ENCODE data around the gene SLC25A25. TPM values are rescaled to one million over a fixed set of nuclear protein-coding genes. Genes with fewer than 3 reads are reported as not detected.
A peak's percentile ranks its signal among the peaks of the same experiment; 100 is the strongest.

SLC25A25 gene
- total and polyA plus RNA-seq, 9 of the 15 experiments (the other 6 are each of a cell fraction or from before 2014, with no cell fraction given), result 0.07 to 35.9 (median 23.2) TPM

GRCh38 chr9:128068386-128069205 lies 564 bp downstream of the SLC25A25 start (continued):
- TF ChIP-seq THRA (IDR thresholded peaks at IDR 0.05) (no peak), HMG20B (CRISPR knock-in tag; IDR thresholded peaks at IDR 0.05) (no peak), MLLT1 (IDR thresholded peaks at IDR 0.05) (no peak; a peak in 1 of 4 replicates), MXI1 (IDR thresholded peaks at IDR 0.05; ENCODE audit: low read depth, low read length) (no peak), HIVEP1 (CRISPR knock-in tag; IDR thresholded peaks at IDR 0.05) (no peak), ARHGAP35 (IDR thresholded peaks at IDR 0.05; ENCODE audit: partially characterized antibody) (no peak), GATAD2A (IDR thresholded peaks at IDR 0.05) (0 out of 2 replicates have a peak, but pooled peaks have one; percentile 29), MLX (CRISPR knock-in tag; conservative IDR thresholded peaks at IDR 0.05) (no peak), RFX5 (IDR thresholded peaks at IDR 0.05; ENCODE audit: low read depth, low read length) (no peak), CBFB (CRISPR knock-in tag; IDR thresholded peaks at IDR 0.05) (no peak), ZKSCAN1 (IDR thresholded peaks at IDR 0.05; ENCODE audit: low read depth, low read length) (no peak), POLR2A (conservative IDR thresholded peaks at IDR 0.05) (no peak), GABPB1 (CRISPR knock-in tag; IDR thresholded peaks at IDR 0.05) (no peak; the same call in 1 of the 2 replicates), RUNX1 (IDR thresholded peaks at IDR 0.05; ENCODE audit: low read depth) (no peak), E2F5 (CRISPR knock-in tag; IDR thresholded peaks at IDR 0.05) (no peak), TCF7L2 (IDR thresholded peaks at IDR 0.05; ENCODE audit: low read depth, low read length) (no peak)
- TF ChIP-seq, protein P1, sequence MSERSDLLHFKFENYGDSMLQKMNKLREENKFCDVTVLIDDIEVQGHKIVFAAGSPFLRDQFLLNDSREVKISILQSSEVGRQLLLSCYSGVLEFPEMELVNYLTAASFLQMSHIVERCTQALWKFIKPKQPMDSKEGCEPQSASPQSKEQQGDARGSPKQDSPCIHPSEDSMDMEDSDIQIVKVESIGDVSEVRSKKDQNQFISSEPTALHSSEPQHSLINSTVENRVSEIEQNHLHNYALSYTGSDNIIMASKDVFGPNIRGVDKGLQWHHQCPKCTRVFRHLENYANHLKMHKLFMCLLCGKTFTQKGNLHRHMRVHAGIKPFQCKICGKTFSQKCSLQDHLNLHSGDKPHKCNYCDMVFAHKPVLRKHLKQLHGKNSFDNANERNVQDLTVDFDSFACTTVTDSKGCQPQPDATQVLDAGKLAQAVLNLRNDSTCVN (CRISPR knock-in tag; IDR thresholded peaks at IDR 0.05), result no peak
- TF ChIP-seq, protein P2, sequence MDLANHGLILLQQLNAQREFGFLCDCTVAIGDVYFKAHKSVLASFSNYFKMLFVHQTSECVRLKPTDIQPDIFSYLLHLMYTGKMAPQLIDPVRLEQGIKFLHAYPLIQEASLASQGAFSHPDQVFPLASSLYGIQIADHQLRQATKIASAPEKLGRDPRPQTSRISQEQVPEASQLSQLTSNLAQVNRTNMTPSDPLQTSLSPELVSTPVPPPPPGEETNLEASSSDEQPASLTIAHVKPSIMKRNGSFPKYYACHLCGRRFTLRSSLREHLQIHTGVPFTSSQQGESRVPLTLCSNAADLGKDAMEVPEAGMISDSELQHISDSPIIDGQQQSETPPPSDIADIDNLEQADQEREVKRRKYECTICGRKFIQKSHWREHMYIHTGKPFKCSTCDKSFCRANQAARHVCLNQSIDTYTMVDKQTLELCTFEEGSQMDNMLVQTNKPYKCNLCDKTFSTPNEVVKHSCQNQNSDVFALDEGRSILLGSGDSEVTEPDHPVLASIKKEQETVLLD (IDR thresholded peaks at IDR 0.05), result no peak; the same call in 1 of the 2 replicates
- TF ChIP-seq, protein P3, sequence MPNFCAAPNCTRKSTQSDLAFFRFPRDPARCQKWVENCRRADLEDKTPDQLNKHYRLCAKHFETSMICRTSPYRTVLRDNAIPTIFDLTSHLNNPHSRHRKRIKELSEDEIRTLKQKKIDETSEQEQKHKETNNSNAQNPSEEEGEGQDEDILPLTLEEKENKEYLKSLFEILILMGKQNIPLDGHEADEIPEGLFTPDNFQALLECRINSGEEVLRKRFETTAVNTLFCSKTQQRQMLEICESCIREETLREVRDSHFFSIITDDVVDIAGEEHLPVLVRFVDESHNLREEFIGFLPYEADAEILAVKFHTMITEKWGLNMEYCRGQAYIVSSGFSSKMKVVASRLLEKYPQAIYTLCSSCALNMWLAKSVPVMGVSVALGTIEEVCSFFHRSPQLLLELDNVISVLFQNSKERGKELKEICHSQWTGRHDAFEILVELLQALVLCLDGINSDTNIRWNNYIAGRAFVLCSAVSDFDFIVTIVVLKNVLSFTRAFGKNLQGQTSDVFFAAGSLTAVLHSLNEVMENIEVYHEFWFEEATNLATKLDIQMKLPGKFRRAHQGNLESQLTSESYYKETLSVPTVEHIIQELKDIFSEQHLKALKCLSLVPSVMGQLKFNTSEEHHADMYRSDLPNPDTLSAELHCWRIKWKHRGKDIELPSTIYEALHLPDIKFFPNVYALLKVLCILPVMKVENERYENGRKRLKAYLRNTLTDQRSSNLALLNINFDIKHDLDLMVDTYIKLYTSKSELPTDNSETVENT (CRISPR knock-in tag; IDR thresholded peaks at IDR 0.05), result no peak
